WI38 (cell line): ENCODE results near the gene COL19A1.

Experiments used
- H3K4me3 ChIP-seq: 2 replicates; pipeline ENCODE4 v1.5.1; 2011; ENCODE audit warnings: low read depth, mild to moderate bottlenecking, control low read depth, low read length
- TF ChIP-seq, protein P1 (sequence below): IDR thresholded peaks from 2 replicates; pipeline ENCODE4 v1.5.1; 2012; ENCODE audit warnings: low read depth, mild to moderate bottlenecking, control low read depth, low read length

The COL19A1 gene

DNA sequence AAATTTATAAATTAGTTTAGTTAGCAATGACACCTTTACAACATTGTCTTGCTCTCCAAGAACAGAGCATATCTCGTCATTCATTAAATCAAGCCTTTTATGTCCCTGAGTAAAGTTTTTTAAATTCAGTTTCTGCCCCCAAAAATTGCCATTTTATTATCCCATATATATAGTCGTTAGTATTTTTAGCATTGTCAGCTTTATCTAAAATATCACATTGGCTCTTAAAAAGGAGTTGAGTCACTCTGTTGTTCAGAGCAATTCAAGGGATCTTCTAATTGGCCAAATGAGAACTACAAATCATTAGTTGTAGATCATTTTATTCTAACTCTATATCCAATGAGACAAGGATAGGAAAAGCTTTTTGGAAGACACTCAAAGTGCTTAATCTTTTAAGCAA lies 309.4 kb downstream of the COL19A1 start:
- no peak overlapping the region for H3K4me3 ChIP-seq
- TF ChIP-seq, protein P1, sequence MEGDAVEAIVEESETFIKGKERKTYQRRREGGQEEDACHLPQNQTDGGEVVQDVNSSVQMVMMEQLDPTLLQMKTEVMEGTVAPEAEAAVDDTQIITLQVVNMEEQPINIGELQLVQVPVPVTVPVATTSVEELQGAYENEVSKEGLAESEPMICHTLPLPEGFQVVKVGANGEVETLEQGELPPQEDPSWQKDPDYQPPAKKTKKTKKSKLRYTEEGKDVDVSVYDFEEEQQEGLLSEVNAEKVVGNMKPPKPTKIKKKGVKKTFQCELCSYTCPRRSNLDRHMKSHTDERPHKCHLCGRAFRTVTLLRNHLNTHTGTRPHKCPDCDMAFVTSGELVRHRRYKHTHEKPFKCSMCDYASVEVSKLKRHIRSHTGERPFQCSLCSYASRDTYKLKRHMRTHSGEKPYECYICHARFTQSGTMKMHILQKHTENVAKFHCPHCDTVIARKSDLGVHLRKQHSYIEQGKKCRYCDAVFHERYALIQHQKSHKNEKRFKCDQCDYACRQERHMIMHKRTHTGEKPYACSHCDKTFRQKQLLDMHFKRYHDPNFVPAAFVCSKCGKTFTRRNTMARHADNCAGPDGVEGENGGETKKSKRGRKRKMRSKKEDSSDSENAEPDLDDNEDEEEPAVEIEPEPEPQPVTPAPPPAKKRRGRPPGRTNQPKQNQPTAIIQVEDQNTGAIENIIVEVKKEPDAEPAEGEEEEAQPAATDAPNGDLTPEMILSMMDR, result no peak

GRCh38 chr6:70176842-70177550 lies 310.6 kb downstream of the COL19A1 start:
- no peak overlapping the region for H3K4me3 ChIP-seq
- TF ChIP-seq, protein P1, result no peak

- TF ChIP-seq, protein P1, result no peak
- H3K4me3 ChIP-seq, result no peak overlapping the region
Observed at GRCh38 chr6:70180183-70180900, 314.0 kb downstream of the COL19A1 start.

DNA sequence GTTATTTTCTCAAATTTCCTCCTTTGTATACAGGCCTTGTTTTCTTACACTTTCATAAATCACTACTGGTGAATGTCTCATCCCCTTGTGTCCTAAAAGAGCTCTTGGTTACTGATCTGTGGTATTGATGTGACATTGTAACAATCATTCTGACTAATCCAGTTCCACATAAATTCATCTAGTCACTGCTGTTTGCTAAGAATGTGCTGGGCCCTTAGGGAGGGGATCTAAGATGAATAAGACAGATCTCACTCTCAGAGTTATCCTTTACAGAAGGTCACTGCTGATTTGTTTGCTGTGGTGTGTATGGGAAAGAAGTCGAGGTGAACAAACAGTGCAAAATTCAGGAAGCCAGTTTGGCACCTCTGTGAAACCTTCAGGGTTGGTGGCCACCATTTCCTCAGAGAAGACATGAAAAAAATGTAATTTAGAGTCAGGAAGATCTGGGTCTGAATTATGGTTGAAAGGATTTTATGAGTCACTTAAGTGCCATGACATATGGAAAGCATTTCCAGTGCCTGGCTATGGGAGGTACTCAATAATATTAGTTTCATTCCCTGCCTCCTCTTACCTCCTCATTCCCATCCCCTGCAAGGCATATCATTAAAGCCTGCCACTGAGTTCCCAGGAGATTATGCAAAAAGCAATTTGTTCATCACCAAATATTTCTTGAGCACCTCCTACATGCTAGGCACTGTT lies 314.7 kb downstream of the COL19A1 start:
- TF ChIP-seq, protein P1, result no peak
- no peak overlapping the region for H3K4me3 ChIP-seq

GRCh38 chr6:70183538-70183937 lies 317.2 kb downstream of the COL19A1 start:
- TF ChIP-seq, protein P1, result no peak
- no peak overlapping the region for H3K4me3 ChIP-seq

DNA sequence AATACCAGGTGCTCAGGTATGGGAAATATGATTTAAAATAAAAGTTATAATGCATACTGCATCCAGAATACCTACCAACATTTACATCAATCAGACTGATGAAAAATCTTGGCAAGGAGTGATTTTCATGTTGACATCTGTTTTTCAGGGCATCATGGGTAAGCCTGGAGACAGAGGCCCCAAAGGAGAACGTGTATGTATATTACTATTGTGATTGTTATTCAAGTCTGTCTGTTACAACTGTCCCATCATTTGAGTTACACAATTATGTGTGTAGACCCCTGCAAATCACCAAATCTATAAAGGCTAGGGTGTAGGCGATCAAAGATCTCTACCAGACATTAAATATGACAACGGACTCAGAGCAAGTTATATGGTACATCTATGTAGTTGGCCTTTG lies 318.4 kb downstream of the COL19A1 start:
- TF ChIP-seq, protein P1, result no peak
- no peak overlapping the region for H3K4me3 ChIP-seq

DNA sequence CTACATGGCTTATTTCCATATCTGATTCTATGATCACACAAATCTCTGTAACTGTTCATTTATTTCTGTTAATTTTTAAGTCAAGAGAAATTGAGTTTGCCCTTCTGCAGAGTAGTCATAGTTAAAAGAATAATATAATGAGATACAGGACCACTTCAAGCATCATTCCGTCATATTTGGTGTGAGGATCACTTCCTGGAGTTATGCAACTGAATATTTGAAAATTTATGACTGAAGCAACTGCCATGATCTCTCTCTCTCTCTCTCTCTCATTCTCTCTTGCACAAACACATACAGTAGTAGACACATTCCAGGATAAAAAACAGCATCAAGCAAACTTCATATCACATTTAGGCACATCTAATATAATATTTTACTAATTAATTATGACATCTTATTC lies 320.1 kb downstream of the COL19A1 start:
- TF ChIP-seq, protein P1, result no peak
- no peak overlapping the region for H3K4me3 ChIP-seq
